HK-2 (cell line): Measurements from ENCODE around the gene MTFP1.
"Not testable (repeated sequence)": the region's sequence is repeated elsewhere in the genome, so short reads cannot be mapped to it uniquely, and the experiment has no call there.

Experiments used
- DNase-seq: peaks from one replicate; pipeline ENCODE4 v3.0.0-alpha.2; 2018; ENCODE audit not compliant: unreplicated experiment

The MTFP1 gene

DNA sequence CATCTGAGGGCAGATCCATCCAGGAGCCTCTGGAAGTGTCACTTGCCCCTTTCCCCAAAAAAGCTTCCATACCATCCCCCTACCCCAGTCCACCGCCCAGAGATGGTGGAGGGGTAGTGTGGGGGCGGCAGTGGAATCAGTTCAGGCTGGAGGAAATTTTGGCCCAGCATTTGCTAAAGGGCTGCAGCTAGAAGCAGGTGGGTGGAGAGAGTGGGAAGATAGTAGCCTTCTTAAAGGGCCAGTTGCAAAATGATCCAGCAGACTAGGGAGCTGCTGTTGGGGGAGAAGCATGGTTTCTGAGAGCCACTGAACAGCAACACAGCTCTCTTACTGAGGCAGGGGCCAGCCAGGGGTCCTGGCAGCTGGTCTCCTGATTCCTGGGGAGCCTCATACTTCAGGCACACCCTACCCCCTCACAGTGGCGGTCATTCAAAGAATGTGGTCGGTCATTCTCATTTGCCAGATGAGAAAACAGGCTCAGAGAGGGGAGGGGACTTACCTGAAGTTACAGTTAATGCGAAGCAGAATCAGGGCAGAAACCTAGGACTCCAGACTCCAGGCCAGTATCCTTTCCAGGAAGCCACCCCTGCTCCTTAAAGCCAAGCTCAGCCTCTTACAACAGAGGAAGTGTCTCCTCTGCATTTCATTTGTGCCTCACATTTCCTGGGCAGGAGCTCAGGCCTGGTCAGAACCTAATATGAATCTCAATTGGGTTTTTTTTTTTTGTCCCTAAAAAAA, 23.4 kb upstream of the MTFP1 start:
- DNase-seq: no peak

DNA sequence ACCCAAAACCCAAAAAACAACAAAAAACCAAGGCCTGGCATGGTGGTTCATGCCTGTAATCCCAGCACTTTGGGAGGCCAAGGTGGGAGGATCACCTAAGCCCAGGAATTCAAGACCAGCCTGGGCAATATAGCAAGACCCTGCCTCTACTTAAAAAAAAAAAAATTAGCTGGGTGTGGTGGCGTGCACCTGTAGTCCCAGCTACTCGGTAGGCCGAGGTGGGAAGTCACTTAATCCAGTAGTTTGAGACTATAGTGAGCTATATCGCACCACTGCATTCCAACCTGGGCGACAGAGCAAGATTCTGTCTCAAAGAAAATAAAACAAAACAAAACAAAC, 22.8 kb upstream of the MTFP1 start:
- DNase-seq: not testable (repeated sequence)

DNA sequence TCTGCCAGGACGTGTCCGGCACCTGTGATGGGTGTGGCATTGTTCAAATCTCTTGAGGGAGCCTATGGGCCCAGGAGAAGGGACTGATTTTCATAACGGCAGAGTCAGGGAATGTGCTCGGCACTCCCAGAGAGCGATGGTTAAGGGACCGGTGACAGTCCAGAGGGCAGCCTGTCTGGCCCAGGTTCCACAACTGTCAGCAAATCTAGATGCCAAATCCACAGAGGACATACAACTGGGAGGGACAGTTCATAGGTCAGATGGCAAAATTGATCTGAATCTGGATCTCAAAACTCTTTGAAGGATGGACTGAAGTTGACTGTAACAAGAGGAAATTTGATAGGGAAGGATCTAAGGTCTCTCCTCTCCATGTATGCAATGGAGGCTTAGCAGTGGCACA, 21.3 kb upstream of the MTFP1 start:
- no peak for DNase-seq

DNA sequence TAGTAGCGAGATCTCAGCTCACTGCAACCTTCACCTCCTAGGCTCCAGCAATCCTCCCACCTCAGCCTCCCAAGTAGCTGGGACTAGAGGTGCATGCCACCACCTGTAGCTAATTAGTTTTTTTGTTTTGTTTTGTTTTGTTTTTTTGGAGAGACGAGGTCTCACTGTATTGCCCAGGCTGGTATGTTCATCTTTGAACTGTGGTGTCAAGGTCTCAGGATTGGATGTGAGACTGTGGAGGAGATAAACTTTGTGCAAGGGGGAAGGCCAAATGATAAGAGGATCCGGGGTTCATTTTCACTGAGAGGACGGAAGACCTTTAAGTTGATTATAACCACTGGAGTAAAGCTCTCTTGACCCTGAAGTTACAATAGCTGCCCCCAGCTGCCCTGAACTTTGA, 19.8 kb upstream of the MTFP1 start:
- no peak for DNase-seq

DNA sequence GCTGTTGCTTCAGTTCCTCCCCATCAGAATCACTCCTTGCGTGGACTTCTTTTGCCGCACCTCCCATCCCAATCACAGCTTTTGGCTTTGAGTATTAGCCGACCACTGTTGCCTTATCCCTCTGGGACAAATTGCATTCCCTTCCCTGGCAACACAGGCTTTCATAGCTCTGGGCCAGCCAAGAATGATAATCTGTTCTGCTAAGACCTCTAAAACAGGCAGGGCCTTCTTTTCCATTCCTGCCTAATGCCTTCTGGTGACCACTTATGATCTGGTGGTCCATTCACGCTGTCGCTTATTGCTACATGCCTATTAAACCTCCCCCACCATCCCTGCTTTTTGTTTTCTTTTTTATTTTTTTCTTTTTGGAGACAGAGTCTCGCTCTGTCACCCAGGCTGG, 19.2 kb upstream of the MTFP1 start:
- no peak for DNase-seq

DNA sequence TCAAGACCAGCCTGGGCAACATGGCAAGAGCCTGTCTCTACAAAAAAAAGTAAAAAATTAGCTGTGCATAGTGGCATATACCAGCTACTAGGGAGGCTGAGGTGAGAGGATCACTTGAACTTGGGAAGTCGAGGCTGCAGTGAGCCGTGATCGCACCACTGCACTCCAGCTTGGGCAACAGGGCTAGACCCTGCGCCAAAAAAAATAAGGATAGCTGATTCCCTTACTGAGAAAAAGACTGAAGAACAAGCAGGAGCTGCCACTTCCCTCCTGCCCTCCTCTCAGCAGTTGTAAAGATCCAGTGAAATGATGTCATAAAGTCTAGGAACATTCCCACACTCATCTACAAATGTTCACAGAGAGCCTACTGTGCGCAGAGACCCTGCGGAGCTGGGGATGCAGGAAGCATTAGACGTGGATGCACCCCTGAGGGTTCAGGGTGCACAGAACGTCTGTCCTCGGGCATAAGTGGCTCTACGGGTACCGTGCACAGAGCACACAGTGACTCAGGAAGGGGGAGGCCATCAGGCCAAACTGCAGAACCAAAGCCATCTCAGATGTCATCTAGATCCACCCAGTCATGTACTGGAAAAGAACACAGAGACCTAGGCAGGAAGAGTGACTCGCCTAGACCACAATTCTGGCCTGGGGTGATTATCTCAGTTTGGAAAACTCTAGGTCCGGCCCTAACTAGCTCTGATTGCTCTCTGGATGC, 17.0 kb upstream of the MTFP1 start:
- peak; percentile 55 for DNase-seq

DNA sequence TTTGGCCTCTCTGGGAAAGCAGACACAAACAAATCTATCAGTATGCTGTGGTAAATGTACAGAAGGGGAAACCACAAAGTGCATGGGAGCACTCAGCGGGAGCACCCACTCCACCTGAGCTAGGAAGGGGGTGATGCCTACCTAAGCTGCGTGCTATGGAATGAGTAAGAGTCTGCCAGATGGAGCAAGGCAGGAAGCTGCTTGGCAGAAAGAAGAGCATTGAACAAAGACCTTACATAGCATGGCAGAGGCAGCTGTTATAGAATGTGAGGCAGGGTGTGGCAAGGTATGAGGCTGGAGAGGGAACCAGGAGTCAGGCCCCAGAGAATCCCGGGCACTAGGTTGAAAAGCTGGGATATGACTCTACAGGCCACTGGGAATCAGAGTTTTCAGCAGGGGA, 13.8 kb upstream of the MTFP1 start:
- no peak for DNase-seq

DNA sequence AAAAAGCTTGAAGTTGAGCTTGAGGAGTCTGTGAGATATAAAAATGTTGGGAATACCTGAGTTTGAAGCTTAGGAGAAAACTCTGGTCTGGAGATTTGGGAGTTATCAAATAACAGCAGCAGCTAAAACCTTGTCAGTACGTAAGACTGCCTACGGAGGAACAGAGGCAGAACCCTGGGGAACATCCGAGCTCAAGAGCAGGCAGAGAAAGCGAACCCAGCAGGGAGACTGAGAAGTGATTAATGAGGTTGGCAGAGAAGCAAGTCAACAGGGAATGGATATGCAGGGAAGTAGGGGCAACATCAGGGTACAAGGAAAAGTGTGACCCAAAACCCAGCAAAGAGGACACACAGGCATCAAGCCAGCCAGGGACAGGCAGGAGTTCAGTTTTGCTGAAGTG, 12.6 kb upstream of the MTFP1 start:
- no peak for DNase-seq

DNA sequence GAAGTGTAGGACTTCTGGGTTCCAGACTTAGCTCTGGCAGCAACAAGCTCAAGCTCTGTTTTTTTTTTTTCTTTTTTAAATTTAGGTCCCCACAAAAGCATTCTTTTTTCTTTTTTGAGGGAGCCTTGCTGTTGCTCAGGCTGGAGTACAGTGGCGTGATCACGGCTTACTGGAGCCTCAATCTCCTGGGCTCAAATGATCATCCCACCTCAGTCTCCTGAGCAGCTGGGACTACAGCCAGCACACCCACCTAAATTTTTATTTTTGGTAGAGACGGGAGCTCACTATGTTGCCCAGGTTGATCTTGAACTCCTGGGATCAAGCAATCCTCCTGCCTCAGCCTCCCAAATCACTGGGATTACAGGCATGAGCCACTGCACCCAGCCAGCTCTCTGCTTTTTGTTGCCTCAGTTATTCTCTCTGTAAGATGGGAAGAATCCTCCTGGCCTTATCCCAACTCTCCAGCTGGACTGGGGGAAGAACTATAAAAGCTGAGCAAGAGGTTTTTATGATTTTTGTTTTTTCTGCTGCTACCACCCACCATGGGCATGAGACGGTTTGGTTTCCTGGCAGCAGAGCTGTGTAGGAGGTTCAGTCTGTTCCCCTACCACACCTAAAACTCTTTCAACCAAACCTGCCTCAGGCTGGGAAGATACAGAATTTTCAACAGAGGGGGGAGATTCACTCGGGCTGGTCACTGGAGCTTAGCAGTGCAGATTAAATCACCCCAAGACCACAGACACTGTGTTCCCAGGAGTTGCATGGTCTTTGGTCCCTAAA, 11.6 kb upstream of the MTFP1 start:
- no peak for DNase-seq

DNA sequence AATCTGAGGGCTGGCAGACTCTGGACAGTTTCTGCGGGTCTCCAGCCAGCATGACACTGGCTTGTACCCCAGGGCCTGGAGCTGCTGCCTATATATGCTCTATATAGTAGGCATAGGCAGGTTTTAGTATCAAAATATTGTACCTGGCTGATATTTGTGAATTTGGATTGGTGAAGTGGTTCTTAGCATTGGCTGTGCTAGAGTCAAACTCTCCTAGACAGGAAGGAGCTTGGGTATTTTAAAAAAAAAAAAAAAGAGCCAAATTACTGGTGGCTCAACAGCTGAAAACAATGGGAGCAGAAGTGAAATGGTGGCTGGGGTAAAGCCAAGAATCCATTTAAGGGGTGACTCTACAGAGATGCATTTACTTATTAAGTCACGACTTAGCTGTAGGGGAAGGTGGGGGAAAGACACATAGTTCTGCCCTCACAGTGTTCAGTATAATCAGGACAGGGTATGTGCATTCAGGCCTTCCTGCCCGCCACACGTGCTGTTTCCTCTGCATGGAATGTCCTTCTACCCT, 11.0 kb upstream of the MTFP1 start:
- DNase-seq: no peak

DNA sequence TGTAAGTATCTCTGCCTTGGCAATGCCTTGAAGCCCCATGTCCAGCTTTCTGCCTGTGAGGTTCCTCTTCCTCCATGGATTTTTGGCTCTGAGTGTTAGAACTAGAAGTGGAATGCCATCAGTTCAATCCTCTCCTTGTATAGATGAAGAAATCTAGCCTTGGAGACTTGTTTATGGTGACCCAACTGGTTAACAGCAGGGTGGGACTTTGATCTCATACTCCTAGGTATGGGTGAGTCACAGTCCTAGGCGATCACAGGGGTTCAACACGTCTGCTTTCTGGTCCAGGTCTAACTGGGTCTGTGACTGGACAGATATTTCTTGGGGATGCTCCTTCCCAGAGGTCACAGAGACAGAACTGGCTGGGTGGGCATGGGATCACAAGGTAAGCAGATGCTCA, 9.2 kb upstream of the MTFP1 start:
- DNase-seq: no peak

DNA sequence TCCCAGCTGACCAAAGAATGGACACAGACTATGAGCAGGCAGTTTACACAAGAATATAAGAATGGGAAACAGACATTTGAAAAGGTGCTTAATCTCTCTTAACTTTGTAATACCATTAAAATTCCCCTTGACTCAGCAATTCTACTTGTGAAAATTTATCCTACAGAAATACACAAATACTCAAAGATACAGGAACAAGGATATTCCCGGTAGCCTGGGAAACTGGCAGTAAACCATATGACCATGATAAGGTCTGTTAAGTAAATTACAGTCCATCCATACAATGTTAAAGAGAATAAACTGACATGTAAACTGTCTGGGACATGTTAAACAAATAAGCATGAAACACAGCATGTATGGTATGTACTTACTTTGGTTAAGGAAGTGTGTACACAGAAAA, 8.7 kb upstream of the MTFP1 start:
- DNase-seq: no peak

DNA sequence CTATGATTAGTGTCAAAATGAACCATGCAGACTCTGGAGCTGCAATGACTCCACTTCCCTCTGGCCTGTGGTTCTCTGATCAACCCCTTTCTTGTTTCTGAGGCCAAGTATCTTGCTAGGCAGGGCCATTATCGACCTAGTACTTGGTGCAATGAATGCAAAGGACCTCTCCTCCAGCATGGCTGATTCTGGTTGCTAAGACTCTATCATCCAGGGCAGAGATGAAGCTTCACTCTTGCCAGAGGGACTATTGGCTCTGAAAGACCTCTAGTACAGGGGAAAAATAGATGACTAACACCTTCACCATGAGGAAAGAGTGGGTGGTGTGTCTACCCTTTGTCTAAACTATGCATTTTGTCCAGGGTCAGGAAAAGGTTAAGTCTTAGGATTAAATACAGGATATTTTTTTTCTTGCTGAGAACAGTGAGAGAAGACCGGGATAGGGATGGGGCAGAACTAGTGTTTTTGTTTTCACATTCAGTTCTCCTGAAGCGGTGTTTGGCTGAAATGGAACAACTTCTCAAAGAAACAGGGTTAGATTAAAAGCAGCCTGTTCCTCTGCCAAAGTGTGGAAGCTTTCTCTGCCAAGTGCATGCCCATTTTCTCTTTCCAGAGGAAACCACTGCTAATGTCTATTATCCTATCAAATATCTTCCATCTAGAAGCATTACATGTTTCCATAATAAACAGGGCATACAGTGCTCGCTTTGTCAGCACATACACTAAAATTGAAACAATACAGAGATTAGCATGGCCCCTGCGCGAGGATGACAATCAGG, 5.0 kb upstream of the MTFP1 start:
- DNase-seq: no peak

DNA sequence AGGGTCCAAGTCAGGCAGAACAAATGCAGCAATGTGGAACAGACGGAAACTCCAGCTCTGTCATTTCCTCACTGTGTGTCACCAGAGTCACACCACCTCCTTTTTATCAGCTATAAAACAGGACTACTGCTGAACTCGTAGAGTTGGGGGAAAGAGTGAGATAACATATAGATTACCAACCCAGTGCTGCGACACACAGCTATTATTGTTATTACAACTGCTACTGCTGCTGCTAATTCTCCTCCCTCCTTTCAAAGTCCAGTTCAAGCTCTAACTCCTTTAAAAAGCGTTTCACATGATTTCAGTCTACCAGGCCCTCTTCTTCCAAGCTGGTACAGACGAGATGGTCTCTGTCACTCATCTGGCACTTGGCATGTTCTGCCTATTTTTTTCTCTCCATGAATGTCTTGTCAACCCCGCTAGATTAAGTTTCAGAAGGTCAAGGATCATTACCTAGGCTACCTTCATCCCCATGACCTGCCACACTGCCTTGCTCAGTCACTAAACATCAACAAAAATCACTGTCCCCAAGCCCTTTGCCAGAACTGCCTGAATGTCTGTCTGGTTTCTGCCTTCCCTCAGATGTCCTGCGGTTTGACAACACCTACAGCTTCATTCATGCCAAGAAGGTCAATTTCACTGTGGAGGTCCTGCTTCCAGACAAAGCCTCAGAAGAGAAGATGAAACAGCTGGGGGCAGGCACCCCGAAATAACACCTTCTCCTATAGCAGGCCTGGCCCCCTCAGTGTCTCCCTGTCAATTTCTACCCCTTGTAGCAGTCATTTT, 3.7 kb upstream of the MTFP1 start:
- DNase-seq: no peak

DNA sequence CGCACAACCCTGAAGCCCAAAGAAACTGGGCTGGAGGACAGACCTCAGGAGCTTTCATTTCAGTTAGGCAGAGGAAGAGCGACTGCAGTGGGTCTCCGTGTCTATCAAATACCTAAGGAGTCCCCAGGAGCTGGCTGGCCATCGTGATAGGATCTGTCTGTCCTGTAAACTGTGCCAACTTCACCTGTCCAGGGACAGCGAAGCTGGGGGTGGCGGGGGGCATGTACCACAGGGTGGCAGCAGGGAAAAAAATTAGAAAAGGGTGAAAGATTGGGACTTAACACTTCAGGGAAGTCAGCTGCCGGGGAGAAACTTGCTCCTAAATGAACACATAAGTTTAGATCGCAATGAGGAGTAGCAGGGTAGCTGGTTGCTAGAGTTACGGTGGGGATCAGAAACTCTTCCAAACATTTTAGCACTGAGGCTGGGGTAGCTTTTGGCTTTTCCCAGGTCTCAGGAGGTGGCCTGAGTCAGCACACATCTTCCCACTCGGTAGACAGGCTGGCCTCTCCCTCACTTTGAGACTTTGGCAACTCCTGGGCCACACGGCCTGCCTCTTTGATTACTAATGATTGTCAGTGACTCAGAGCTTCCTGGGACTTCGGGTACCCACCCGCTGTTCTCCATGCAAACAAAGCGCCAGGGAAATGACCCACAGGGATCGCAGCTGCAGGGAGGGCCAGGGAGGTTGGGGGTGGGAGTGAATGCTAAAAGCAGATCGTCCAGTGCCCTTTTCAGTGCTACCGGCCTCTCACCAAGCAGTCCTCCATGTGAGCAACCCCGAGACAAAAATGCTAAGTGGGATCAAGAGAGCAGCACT, 2.9 kb upstream of the MTFP1 start:
- peak; percentile 86 for DNase-seq

DNA sequence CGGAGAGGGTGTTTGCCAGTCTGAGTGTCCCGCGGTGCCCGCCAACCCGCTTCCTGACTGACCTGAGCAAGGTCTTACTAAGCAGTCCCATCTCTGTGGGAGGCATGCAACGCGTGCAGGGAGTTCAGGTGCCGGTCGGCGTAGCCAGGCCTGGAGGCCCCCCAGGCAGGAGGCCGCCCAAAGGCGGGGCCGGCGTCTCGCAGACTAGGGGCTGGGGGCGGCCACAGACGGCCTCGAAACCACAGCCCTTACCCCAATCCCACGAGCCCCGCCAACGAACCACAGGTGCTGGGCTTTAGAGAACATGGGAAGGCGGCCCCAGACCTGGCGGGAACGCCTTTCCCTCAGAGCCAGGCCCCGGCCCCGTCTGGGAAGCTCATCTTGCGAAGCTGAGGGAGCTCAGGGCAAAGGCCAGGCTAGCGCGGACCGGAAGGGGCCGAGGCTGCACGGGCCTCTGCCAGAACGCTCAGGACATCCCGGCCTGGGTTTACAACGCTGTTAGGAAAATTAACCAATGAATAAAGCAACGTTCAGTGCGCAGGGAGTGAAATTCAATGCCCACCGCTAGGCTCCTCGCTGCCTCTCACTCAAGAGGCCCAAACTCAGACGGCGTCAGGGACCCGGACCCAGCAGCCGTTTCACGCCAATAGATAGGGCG, 2.1 kb upstream of the MTFP1 start:
- peak; percentile 79 for DNase-seq

DNA sequence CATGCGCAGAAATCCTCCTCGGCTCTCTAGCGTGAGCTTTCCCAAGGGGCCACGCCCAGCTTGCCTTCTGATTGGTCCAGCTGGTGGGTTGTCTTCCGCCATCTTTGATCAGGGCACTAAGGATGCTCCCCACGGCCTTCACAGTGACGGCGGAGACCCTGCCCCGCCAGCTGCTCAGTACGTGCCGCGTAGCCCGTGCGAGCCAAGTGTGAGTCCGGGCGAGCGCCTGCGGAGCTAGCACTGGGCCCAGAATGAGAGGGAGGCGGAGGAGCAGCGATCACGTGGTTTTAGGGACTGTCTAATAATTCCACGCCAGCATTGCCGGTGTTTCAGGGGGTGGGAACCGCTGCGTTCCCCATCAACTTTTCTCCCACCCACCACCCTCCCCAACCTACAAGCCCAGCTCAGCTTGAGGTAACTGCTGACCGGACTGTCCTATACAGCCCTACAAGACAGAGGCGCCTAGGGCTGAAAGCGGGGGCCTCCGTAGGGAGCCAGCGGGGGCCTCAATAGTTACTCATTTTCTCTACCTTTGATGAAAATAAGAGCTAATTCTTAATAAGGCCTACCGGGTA, 1.5 kb upstream of the MTFP1 start:
- peak; percentile 98 for DNase-seq

DNA sequence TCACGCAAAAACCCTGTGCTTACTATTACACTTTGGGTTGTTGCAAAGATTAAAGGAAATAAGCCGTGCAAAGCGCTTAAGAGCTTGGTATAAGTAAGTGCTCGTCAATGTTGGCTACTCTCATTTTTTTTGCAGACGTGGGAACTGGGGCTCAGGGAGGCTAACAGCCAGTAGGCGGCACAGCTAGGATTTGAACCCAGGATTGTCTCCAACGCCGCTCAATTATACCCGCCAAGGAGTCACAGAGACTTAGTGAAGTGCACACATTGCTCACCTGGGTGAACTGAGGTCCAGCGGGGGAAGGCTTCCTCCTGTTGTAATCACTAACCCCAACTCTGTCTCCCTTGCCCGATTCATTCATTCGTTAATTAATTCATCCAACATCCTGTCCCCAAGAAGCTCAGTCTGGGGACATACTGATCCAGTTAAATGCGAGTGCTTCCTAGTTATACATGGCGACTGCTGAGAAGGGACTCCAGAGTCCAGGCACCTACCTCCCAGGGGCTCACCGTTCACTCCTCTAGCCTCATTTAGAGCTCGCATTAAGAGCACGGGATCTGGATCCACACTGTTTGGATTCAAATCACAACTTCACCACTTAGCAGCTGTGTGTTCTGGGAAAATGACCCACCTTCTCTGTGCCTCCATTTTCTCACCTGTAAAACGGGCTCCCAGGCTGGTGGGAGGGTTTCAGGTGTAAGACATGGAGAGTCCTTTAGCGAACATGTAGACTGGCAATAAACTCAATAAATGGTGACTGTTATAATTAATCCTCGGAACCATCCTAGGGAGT, 838 bp upstream of the MTFP1 start:
- peak; percentile 49 for DNase-seq

DNA sequence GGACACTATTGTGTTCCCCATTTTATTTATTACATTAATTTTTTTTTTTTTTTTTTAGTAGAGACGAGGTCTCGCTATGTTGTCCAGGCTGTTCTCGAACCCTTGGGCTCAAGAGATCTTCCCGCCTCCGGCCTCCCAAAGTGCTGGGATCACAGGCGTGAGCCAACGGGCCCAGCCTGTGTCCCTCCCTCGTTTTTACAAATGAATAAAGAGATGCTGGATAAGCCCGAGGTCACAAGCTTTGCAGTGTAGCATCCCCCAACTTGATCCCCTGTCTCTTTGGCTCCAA, 297 bp upstream of the MTFP1 start:
- DNase-seq: no peak
